Glomerular visceral epithelial cell (primary cell): ENCODE measurements around the gene KIRREL3.

Experiments
- DNase-seq: peaks from one replicate; pipeline ENCODE4 v3.0.0-alpha.2; 2016; ENCODE audit errors: extremely low spot score

The KIRREL3 gene

DNA sequence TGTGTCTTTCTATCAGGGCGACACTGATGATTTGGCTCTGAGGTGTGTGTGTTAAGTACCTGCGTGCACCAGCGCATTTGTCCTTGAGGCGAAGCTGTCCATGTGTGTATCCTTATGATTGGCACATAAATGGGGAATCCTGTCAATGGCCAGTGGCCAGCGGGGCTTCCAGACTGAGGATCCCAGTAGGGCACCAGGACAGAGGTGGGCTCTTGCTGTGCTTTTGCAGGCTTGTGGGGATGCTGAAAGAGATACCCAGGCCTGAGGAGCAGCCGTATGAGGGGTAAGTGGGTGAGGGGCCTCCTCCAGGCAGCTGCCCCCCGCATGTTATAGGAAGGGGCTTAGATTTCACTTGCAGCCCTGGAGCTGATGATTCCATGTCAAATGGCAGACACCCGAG is 488.3 kb downstream of the KIRREL3 start:
- no peak for DNase-seq

DNA sequence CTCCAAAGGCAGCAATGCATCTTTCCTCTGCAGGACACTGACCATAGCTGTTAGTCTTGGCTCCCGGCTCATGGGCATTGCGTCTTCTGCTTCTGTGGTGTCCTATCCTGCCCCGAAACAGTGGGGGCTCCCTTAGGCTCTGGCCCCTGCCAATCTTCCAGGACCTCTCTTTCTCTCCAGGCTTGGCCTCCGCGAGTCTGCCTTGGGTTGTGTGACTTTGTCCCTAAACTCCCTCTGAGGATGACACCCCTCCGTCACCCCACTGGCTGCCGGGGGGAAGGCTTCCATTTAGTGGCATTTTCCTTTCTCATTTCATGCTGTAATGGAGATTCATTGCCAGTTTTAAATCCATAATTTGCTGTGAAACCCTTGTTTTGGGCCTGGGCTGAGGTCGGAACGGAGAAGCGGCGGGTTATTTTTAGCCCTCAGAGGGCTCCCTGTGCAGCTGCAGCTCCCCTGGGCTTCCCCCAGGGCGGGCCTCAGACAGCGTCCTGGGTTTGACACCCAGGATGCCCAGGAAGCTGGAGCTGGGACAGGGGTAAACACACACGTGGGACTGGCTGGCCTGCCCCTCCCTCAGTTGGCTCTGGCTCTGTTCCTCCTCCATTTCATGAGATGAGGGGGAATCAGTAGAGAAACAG is 489.0 kb downstream of the KIRREL3 start:
- no peak for DNase-seq

- DNase-seq: no peak
Measured at GRCh38 chr11:126510621-126511370, 489.8 kb downstream of the KIRREL3 start.

DNA sequence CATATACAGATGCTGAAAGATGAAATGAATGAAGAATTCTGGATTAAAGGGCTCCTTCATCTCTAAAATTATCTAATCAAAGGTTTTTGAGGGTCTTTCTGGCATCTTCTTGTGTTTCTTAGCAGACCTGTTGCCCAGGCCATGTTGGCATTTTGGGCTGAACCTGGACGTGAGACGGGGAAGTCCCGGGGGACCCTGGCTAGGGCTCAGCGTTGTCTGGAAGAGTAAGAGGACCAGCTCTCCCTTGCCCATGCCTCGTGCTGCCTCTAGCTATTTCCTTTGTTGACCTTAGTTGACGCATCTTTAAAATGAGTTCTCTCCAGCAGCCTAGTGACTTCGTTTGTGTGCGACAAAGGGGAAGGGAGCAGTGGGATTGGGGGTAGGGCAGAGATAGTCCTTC is 492.9 kb downstream of the KIRREL3 start:
- no peak for DNase-seq

DNA sequence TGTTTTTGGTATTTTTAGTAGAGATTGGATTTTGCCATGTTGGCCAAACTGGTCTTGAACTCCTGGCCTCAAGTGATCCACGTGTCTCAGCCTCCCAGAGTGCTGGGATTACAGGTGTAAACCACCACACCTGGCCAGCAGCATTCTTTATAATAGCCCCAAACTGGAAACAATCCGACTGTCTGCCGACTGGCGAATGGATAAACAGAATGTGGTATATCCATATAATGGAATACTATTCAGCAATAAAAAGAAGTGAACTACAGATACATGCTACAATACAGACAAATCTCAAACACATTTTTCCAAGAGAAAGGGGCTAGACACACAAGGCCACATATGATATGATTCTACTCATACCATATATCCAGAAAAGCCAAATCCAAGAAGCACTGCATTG is 493.8 kb downstream of the KIRREL3 start:
- no peak for DNase-seq

- DNase-seq: no peak
Measured at GRCh38 chr11:126502982-126503381, 497.6 kb downstream of the KIRREL3 start.

GRCh38 chr11:126502159-126502558 is 498.4 kb downstream of the KIRREL3 start:
- DNase-seq: no peak

DNA sequence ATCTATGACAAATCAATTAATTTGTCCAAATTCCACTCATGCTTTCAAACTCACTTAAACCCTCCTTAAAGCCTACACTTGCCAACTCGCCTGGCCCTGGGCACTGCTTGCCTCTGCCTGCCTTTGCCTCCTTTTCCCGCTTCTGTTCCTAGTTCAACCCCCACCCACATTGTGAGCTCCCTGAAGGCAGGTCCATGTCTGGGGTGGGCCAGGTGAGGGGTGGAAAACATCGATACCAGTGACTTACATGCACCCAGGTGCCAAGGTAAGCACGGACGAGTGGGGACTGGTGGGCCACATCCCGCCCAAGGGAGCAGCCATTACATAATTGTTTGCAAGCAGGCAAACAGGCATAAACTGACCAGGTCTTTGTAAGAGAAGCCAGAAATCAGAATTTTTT is 498.9 kb downstream of the KIRREL3 start:
- no peak for DNase-seq

DNA sequence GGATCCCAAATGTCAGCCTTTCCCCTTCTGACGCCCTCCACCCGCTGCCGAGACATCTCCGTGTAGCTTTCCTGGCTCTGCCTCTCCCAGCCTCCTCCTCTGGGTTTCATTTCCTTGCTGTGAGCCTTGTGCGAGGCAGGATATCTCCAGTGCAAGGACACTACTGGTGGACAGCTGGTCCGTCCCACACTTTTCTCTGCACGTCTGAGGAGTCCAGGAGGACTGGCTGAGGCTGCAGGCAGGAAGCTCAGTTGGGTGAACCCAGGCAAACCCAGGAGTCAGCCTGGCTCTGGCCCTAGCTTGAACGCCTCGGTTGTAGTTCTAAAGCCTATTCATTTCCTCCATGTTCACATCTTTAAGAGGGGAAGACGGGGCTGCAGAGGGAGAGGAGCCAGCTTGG is 499.6 kb downstream of the KIRREL3 start:
- DNase-seq: no peak

DNA sequence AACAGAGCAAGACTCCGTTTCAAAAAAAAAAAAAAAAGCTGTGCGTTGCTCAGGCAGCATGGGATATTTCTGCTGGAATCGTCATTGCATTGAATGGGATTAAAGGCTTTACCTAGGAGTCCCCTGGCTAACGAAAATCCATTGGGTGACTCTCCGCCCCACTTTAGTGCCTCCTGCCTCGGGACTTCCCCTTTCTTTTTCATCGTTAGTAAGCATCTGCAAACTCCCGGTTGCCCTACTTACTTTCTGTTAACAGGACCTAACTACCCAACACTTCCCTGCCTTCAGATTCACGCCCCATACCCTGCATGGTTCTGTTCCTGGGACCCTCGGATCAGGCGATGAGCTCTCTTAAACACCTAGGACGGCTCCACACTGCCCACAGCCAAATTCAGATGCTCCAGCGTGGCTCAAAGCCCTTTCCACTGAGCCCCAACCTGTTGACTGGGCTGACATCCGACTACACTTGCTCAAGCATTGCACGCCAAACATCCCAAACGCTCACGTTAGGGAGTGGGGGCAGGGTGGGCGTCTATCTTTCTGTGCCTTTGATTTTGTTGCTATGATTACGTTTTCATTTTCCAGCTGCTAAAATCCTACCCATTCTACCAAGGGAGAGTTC is 501.3 kb downstream of the KIRREL3 start:
- no peak for DNase-seq

GRCh38 chr11:126498281-126498680 is 502.3 kb downstream of the KIRREL3 start:
- no peak for DNase-seq

DNA sequence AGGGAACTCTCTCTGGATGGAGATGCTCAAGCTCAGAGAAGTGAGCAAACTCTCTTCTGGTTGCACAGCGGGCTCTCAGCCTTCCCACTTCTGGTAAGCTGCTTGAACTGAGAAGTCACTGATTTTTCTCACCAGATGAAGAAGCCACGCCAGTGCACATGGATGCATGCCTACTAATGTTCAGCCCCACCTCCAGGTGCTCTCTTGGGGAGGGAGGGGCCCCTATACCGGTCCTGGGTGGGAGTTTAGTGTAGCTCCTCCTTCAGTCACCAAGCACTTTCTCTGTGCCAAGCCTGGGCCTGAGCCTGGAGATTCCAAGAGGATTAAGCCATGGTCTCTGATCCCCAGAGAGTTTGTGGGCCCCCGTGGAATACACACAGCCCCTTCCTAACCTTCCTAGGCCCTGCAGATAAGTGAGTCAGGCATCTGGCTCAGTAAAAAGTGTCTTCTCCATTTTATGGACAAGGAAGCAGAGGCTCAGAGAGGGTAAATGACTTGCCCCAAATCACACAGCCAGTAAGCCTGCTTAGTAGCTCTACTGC is 502.9 kb downstream of the KIRREL3 start:
- DNase-seq: no peak

DNA sequence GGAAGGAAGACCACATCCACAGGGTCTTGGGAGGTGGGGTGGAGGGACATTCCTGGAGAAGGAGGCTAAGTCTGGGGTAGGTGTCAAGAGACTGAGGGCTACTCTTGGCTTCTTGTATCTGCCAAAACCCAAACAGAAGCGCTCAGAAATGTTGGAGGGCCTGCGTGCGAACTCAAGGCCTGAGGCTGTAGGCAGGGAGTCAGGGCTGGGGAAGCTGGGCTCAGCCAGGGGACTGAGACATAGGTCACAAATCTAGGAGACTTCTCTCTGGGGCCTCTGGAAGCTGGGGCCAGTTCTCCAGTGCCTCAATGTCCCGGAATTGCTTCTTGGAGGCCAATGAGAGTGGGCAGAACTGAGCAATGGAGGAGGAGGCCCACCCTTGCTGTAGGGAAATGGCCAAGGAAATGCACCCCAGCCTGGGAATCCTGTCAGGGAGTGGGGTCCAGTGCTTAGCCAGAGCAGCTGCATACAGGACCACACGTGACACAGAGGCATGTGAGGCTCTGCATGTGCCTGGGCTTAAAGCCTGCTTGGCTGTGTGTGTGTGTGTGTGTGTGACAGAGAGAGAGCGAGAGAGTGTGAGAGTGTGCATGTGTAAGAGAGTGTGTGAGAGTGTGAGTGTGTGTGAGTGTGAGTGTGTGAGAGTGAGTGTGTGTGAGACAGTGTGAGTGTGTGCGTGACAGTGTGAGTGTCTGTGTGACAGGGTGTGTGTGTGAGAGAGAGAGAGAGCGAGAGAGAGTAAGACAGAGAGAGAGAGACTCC is 503.8 kb downstream of the KIRREL3 start:
- DNase-seq: no peak

DNA sequence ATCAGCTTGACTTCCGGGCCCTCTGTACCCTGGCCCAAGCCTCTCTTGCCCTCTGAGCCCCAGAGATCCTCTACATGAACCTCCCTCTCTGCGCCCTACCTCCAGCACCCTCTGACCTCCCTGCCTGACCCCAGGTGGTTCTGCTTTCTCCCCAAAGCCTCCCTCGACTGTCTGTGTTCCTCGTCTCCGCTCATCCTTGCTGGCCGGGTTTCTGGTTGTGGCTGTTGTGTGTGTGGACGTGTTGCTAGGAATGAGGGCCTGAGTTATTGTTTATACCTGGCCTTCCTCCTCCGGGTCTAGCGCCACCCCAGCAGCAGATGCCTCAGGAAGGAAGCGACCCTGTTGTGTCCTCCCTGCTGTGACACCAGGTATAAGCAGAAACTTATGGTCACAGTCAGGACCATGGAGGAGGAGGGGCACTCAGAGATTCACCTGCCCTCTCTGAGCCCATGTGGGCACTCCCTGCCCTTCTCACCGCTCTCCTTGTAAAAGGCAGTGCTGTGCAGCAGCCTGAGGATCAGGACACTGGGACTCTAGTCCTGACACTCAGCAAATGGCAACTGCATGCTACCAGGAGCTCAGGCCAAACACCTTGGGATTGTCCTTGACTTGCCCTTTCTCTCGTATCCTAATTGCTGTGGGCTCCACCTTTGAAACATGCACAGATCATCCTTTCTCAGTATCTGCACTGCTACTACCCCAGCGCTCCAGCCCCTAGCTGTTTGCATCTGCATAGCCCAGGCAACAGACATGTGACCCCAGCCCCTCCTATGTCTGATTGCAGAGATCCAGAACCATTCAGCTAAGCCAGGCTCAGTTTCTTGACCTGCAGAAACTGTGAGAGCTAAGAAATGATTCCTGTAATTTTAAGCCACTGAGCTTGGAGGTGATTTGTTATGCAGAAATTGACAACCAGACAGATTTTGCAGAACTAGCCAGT is 505.0 kb downstream of the KIRREL3 start:
- DNase-seq: no peak

GRCh38 chr11:126494831-126495230 is 505.7 kb downstream of the KIRREL3 start:
- no peak for DNase-seq

GRCh38 chr11:126492331-126493082 is 508.1 kb downstream of the KIRREL3 start:
- no peak for DNase-seq

GRCh38 chr11:126491092-126491491 is 509.5 kb downstream of the KIRREL3 start:
- DNase-seq: no peak

DNA sequence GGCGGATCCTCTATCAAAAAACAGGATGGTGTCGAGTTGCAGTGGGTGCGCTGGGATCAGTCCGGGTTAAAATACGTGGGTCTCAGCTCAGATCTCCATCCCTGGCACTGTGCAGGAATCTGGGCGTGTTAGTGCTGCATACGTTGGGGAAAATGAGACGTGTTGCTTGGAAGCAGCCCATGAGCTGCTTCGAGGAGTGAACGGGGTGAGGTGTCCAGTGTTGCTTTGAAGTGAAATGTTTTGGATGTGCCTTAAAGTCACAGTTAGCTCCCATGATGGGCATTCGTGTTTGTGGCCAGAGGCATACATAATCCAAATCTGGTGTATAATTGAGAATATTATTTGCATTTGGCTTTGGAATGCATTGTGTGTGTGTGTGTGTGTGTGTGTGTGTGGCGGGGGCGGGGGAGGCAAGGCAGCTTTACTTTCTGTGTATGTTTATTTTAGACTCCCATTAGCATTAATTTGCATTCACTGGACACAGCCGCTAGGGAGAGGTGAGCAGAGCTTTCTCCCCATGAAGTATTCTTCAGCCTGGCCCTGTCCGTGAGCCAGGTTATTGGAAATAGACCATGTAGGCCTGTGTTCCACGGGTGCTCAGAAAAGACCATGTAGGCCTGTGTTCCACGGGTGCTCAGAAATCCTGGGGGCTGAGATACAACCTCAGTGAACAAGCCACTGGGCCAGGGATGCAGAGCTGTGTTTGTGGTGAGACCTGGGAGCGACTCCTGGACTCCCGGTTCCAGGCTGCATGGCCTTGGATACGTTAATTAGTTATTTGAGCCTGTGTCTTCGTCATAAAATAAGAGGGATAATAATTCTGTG is 510.5 kb downstream of the KIRREL3 start:
- DNase-seq: no peak

DNA sequence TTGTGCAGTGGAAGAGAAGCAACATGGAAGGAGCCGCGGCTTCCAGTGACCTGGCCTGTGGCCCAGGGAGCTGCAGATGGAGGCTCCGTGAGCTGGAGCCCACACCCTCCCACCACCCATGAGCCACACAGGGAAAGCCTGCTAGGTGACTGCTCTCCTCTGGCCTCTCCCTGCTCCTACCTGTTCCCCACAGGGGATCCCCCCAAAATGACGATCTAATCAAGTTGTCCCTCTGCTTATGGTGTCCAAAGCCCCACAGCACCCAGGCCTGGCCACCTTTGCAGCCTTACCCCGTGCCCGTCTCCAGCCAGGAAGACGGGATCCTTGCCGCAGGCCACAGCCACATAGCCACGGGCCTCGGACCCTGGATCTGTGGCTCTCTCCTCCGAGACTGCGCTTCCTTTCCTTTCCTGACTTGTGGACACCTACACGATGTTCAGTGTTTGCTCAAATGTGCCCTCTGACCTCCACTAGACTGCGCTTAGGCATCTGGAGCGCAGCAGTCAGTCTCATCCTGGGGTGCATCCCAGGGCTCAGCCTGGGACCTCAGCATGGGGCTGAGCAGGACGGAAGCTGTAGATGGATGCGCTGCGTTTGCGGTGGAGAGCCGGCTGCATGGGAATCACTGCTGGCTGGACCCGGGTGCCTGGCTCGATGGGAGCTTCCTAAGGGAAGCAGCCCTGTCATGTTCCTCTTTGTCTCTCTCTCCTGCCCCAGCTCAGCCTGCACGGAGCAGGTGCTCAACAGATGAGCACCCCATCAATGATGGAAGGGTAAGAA is 511.8 kb downstream of the KIRREL3 start:
- DNase-seq: no peak
